ENCODE results near the gene PIGZ.

The PIGZ gene

GRCh38 chr3:197001972-197002700, 33.5 kb upstream of the PIGZ start:
- DNase-seq (ENCODE audit: low spot score) = no peak

DNA sequence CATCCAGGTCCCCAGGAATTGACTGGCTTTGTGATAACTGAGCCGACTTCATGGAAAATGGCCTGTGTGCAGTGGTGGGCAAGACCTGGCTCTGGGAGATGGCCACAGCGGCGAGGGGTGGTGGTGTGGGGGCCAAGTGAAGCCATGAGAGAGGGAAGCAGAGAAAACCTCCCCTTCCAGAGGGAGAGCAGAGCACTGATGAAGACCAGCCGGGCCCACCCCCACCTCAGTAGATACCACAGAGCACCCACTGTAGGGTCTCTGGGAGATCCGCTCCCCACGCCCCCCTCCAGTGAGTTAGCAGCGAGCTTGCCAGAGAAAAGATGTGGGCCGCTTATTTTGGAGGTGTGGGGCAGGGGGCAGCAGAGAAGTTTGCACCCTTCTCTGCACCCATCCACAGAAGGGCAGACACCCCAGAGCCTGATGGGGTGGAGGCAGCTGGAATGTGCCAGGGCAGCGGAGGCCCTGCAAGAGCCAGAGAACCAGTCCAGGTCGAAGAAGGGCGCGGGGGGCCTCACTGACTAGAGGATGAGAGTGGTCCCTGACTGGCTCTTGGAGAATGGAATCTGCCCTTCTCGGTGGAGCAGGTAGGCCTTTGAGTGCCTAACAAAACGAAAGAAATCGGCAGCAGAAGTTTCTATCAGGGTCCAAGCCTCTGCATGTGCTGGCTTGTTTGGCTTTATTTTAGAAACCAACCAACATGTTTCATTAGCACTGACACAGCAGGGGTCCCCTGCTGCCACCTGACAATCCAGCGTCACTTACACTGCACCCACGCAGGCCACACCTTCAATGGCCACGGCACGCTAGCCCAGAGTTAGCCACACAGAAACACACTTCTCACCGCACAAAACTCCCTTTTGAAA, 32.7 kb upstream of the PIGZ start:
- no peak for DNase-seq (ENCODE audit: low spot score)

- no peak for DNase-seq (ENCODE audit: low spot score)
Measured at GRCh38 chr3:197000211-197000610, 31.6 kb upstream of the PIGZ start.

GRCh38 chr3:196998966-196999760, 30.5 kb upstream of the PIGZ start:
- no peak for DNase-seq (ENCODE audit: low spot score)

DNA sequence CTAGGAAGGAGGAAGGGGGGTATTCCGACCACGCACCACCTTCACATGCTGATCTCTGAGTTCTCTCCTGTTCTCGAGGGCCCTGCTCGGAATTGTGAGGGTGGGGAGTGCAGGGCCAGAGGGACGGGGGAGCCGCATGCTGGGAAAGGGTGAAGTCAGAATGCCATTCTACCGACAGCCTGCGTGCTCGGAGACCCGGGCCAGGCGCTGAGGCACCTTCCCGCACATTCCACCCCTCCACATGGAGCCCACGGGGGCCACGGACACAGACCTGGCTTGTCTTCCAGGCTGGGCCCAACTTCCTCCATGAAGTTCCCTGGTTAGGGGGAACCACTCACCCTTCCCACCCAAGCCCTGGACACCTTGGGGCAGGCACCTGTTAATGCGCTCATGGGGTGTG, 28.7 kb upstream of the PIGZ start:
- no peak for DNase-seq (ENCODE audit: low spot score)

DNA sequence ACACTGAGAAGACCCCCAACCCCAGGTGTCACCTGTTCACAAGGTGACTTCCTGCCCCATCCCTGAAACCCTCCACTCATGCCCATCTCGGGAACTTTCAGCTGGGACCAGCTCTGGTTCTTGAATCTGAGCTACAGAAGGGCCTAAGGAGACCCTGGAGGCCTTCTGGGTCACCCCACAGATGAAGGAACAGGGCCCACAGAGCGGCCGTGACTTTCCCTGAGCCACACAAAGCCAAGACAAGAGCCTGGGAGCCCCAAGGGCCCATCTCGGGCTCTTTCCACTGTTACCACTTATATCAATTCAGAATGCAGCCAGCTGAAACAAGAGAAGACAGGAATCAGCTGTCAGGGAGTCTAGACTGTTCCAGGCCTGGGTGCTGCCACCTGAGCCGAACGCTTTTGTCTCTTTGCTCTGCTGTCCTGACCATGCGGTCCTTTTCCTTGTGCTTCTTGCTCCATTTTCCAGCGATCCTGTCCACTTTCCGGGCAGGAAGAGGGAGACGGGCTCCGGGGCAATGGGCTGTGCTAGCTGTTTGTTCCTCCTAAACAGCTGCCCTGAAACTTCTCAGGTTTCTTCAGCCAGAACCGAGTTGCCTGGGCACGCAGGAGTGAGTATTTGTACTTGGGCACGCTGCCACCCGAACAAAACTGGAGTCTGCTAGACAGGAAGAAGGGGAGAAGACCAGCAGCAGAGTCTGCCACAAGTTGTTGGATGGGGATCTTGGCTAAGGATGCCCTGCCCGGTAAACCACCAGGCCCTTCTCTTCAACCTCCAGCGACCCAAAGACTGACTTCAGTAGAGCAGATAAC, 28.0 kb upstream of the PIGZ start:
- no peak for DNase-seq (ENCODE audit: low spot score)

DNA sequence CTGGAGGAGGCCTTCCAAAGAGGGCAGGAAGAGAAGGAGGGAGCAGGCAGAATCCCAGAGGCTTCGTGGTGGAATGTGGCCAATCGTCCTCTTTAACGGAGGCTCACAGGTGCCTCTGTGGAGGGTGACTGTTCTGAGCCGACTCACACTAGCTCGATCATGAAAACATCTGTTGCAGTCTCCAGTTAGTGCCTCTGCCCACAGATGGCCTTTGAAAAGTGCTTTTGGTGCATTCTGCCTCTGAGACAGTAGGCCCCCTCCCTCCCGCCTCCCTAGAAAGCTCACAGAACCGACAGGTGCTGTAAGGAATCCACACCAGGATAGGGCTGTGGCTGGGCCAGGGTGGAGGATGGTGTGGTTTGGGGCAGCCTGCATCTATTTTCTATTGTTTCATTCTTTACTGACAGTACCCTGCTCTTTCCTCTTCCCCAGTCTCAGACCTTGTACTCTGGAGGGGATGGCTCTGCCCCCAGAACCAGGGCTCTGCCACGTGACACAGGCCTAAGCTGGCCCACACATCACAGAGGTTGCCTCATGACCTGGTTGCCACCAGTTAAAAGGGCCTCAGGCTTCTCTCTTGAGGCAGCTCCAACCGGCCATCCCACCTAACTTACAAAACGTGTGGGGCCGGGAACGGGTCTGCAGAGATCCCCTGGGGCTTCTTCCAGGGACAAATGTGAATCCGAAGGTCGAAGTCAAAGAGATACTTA, 27.2 kb upstream of the PIGZ start:
- DNase-seq (ENCODE audit: low spot score) = no peak

DNA sequence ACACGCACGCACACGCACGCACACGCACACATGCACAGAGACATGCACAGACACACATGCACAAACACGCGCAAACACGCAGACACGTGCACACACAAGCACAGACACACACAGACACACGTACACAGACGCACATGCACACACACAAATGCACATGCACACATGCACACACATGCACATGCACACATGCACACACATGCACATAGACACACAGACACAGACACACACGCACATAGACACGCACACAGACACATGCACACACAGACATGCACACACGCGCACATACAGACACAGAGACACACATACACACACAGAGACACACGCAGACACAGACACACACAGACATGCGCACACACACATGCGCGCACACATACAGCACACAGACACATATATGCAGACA, 26.4 kb upstream of the PIGZ start:
- no peak for DNase-seq (ENCODE audit: low spot score)

GRCh38 chr3:196994056-196994455, 25.4 kb upstream of the PIGZ start:
- DNase-seq (ENCODE audit: low spot score) = no peak

DNA sequence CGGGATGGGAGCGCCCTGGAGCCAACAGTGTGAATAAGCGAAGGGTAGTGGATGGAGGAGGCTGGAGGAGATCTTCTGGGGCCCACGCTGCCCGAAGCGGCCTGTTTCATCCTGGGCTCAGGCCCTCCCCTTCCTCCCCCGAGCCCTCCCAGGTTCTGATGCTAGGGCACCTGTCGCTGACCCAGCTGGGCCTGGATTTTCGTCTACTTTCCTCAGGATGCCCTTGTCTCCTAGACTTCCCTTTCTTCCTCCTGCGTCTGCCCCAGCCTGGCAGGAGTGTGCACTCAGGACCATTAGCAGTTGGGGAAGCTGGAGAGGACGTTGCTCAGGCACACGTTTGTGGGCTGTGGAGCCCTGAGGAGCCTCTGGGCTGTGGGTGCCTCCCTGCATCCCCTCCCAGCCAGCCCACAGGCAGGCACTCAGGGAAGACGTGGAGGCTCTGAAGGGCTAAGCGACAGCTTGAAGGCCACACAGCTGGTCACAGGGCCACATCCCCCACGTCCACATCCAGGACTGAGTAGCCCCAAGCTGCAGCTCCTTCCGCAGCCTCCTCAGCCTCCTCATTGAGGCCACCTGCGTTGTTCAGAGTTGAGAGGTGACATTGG, 23.9 kb upstream of the PIGZ start:
- DNase-seq (ENCODE audit: low spot score) = no peak

DNA sequence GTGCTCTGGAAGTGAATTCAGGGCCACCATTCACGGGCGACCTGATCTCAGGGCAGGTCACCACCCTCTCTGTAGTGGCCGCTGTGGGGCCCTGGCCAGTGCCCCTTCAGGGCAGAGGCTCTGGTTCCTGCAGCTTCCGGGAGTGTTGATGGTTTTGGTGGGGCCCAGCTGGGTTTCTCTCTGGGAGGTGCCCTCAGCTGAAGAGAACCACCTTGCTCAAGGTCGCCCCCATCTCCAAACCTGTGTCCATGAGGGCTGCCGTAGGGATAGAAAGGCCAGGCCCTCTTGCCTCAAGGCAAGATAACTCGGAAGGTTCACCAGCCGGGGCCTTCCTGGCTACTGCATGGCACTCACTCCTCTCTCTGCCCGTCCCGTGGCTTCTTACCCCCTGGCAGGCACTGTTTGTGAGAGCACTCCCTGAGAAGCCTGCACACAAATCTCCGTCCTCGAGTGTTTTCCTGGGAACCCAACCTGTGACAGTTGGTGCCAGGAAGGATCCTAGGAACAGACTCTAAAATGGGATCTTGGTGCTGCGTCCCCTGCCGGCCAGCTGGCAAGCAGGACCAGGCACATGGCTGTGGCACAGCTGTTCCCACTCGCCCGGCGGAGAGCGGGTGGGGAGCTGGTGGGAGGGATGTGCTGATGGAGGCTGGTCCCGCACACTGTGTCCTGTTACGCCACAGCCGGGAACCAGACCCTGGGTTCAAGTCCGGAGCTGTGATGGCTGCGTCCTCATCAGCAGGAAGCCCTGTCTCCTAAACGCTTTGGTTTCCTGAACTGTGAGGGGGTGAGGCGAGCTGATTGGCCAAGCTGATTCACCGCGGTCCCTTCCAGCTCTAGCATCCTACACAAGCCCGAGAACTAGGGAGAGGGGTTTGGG, 23.2 kb upstream of the PIGZ start:
- DNase-seq (ENCODE audit: low spot score) = peak; percentile 23

- DNase-seq (ENCODE audit: low spot score) = no peak
Measured at GRCh38 chr3:196990601-196991007, 22.0 kb upstream of the PIGZ start.

DNA sequence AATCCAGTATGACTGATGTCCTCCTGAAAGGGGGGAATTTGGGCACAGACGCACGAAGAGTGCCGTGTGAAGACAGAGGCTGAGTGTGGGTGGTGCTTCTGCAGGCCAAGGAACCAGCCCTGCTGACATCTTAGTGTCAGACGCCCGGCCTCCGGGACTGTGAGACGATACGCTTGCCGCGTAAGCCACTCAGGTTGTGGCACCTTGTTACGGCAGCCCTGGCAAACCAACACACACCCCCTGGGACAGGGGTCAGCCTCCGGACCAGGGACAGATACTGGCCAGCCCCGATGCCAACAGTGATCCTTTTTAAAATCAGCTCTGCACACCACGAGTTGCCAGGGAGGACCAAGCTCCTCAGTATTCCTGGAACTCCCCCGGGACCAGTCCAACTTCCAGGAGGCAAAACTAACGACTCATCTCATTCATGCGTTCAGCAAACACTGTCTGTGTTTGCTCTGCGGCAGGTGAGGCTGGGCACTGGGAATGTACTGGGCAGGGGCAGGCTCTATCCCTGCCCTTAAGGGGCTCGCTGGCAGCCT, 21.2 kb upstream of the PIGZ start:
- DNase-seq (ENCODE audit: low spot score) = no peak

DNA sequence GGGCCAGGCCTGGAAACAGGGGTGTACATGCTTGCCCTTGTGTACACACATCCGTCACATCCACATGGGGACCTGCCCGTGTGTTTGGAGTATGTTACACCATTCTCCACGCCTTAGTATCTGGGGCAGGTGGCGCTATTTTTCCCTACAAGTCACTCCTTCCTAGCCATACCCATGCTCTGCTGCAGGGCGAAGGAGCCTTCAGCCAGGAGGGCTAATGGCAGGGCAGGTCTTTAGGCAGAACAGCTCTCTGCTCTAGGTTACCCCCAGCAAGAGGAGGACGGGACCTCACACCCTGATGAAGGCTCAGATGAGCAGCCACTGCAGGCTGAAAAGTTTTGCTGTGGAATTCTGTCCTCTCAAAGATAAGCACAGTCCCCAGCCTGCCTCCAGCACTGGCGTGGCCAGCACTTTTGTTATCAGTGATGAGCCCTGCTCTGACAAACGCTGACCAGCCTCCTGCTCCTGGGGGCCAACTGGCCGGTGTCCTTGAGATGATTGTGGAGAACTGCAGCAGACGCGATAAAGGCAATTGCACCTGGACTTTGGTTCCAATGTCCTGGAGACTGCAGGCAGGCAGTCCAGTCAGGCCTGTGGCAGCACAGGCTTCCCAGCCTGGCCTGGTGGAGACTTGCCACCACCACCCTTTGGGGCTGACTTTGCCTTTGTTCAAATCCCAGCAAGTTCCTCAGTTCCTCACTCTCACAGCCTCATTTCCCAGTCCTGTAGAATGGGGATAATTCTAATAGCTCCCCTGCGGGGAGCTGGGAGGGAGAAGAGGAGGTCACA, 19.8 kb upstream of the PIGZ start:
- DNase-seq (ENCODE audit: low spot score) = no peak

GRCh38 chr3:196987022-196987421, 18.4 kb upstream of the PIGZ start:
- DNase-seq (ENCODE audit: low spot score) = no peak

DNA sequence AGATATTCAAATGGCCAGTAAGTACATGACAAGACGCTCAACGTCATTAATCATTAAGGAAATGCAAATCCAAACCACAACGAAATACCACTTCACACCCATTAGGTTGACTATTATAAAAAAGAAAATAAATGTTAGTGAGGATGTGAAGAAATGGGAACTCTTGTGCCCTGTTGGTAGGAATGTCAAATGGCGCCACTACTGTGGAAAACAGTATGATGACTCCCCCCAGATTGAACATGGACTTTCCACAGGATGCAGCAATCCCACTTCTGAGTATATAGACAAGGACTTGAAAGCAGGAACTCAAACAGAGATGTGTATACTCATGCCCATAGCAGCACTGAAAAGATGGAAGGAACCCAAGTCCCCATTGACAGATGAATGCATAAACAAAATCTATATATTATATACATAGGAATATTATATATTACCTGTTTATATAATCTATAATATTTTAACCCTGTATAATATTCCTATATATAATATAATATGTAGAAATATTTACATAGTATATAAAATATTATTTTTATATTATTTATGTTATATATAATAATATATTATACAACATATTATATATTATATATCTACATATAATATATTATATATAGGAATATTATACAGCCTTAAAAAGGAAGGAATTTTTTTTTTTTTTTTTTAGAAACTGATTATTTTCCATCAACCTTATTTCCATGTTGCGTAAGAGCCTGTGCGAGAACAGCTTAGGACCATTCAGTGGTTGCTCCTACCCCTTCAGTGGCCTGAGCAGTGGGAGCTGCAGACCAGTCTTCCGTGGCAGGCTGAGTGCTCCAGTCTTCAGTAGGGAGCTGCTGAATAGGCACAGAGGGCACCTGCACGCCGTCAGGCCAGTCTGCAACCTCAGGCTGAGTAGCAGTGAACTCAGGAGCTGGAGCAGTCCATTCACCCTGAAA, 17.6 kb upstream of the PIGZ start:
- DNase-seq (ENCODE audit: low spot score) = no peak

DNA sequence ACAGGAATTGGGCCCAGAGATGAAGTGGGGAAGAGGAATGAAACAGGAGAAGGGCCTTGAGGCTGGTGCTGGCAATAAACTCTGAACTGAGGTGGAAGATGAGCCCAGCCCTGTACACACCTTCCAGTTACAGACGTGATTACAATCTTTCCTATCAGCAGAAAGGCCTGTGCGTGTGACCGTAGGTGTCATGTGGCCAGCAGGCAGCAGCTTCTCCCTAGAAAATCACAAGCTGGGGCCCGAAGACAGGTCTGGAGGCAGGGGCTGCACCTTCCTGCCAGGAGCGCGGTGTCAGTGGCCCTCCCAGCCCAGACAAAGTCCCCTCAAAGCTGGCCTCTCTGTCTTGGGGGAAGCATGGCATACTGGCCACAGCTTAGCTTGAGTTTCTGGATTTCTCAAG, 16.7 kb upstream of the PIGZ start:
- DNase-seq (ENCODE audit: low spot score) = no peak

Data from pons (tissue), 1 donor.